Endothelial cell of umbilical vein (primary cell): Measurements from ENCODE around the gene THAP11. TPM values are rescaled to one million over a fixed set of nuclear protein-coding genes. Genes with fewer than 3 reads are reported as not detected.

Experiments used
- BruUV-seq: library from RNA; stranded (reverse); fragments of 400-500 nt; replicated peaks from 2 replicates; lab custom pipeline; 2021; lab: Mats Ljungman, UMichigan
- CTCF ChIA-PET: fragments of 300-600, 350-600 bp; sonication (Branson Sonifier 250); formaldehyde crosslinking; loops from one replicate; lab custom pipeline; 2021; ENCODE audit warnings: antibody characterized with exemption, inconsistent platforms; lab: Charles Lee
- POLR2A ChIA-PET: fragments of 300-600, 350-600 bp; sonication (Branson Sonifier 250); formaldehyde crosslinking; loops from one replicate; lab custom pipeline; 2021; ENCODE audit warnings: antibody characterized with exemption, inconsistent platforms; lab: Charles Lee
- DNase-seq: peaks from one replicate; pipeline ENCODE4 v3.0.0-alpha.2; 2011; ENCODE audit warnings: low read depth, low spot score
- FAIRE-seq: peaks from 2 replicates; lab custom pipeline; 2011; peaks lifted over from hg19 to GRCh38; lab: Jason Lieb, UNC
- H2AFZ ChIP-seq: 2 replicates; pipeline ENCODE4 v1.6.0; 2012; ENCODE audit warnings: low read depth, low read length, control low read depth, inconsistent platforms
- H3K27ac ChIP-seq: 2 replicates; pipeline ENCODE4 v1.5.1; 2011; ENCODE audit warnings: low read depth, mild to moderate bottlenecking, control low read depth, low read length, moderate library complexity; ENCODE audit not compliant: insufficient read depth
- H3K27me3 ChIP-seq, 2 experiments: 2 replicates each; pipeline versions ENCODE4 v1.6.0 to v1.6.1; 2011; ENCODE audit warnings: low read length in 2 of 2, mixed read lengths in 1 of 2; ENCODE audit not compliant: control insufficient read depth in 2 of 2, insufficient read depth in 2 of 2
- H3K36me3 ChIP-seq, 2 experiments: 2 replicates in 1 of 2; 3 replicates in 1 of 2; pipeline ENCODE4 v1.5.1; 2011; ENCODE audit warnings: low read length in 2 of 2, mild to moderate bottlenecking in 1 of 2, moderate library complexity in 1 of 2; ENCODE audit not compliant: control insufficient read depth in 2 of 2, insufficient read depth in 2 of 2; ENCODE audit errors: extremely low read depth in 1 of 2
- H3K4me1 ChIP-seq: 3 replicates; pipeline ENCODE4 v1.5.1; 2011; ENCODE audit warnings: mild to moderate bottlenecking, low read length; ENCODE audit not compliant: control insufficient read depth, insufficient read depth; ENCODE audit errors: extremely low read depth
- H3K4me2 ChIP-seq: 2 replicates; pipeline ENCODE4 v1.6.1; 2011; ENCODE audit warnings: low read length, control low read depth, mixed read lengths; ENCODE audit not compliant: insufficient read depth
- H3K4me3 ChIP-seq, 3 experiments: fragments of 200-600 bp in 1 of 3; sonication (generic), shearing (Covaris generic) in 1 of 3; replicated peaks in 1 of 3; 2 replicates each; pipeline ENCODE4 v1.5.1; 2011 to 2016; ENCODE audit warnings: control low read depth in 3 of 3, low read length in 3 of 3, mild to moderate bottlenecking in 2 of 3, inconsistent platforms in 1 of 3, low read depth in 1 of 3, moderate library complexity in 1 of 3; ENCODE audit not compliant: insufficient read depth in 1 of 3
- H3K79me2 ChIP-seq: 2 replicates; pipeline ENCODE4 v1.6.0; 2012; ENCODE audit warnings: low read length, inconsistent platforms; ENCODE audit not compliant: control insufficient read depth, insufficient read depth
- H3K9ac ChIP-seq: replicated peaks from 2 replicates; pipeline ENCODE3; 2011; ENCODE audit warnings: low read length, control low read depth; ENCODE audit not compliant: insufficient read depth; ENCODE audit errors: extremely low read depth
- H3K9me1 ChIP-seq: replicated peaks from 3 replicates; pipeline ENCODE4 v1.6.0; 2011; ENCODE audit warnings: mild to moderate bottlenecking, low read length; ENCODE audit not compliant: control insufficient read depth, insufficient read depth; ENCODE audit errors: extremely low read depth
- H3K9me3 ChIP-seq: replicated peaks from 2 replicates; pipeline ENCODE4 v1.5.1; 2012; ENCODE audit warnings: low read length, inconsistent platforms; ENCODE audit not compliant: control insufficient read depth, insufficient read depth
- H4K20me1 ChIP-seq: replicated peaks from 2 replicates; pipeline ENCODE3; 2011; ENCODE audit warnings: mild to moderate bottlenecking, low read length; ENCODE audit not compliant: control insufficient read depth, insufficient read depth; ENCODE audit errors: extremely low read depth
- EZH2 ChIP-seq: IDR thresholded peaks from 2 replicates; pipeline ENCODE4 v1.6.1; 2012; ENCODE audit warnings: borderline replicate concordance, low read depth, mild to moderate bottlenecking, moderate library complexity, low read length, inconsistent platforms; ENCODE audit not compliant: severe bottlenecking
- FOS ChIP-seq: IDR thresholded peaks from 2 replicates; pipeline ENCODE4 v1.6.1; 2011; ENCODE audit warnings: mild to moderate bottlenecking, low read length, moderate library complexity, borderline replicate concordance; ENCODE audit not compliant: insufficient read depth
- GATA2 ChIP-seq: IDR thresholded peaks from 2 replicates; pipeline ENCODE4 v1.7.0; 2011; ENCODE audit warnings: low read depth, mild to moderate bottlenecking, moderate library complexity, mixed read lengths, low read length; ENCODE audit not compliant: insufficient read length, insufficient read depth
- JUN ChIP-seq: IDR thresholded peaks from 2 replicates; pipeline ENCODE4 v1.6.1; 2011; ENCODE audit warnings: borderline replicate concordance, low read depth; ENCODE audit not compliant: insufficient read length, insufficient read depth
- MYC ChIP-seq: IDR thresholded peaks from one replicate; pipeline ENCODE4 v1.6.1; 2011; ENCODE audit warnings: mild to moderate bottlenecking, low read depth, low read length
- POLR2A ChIP-seq: IDR thresholded peaks from 2 replicates; pipeline ENCODE4 v1.6.1; 2012; ENCODE audit warnings: low read depth, mild to moderate bottlenecking, control low read depth, low read length
- POLR2AphosphoS5 ChIP-seq: IDR thresholded peaks from 2 replicates; pipeline ENCODE4 v1.6.1; 2012; ENCODE audit warnings: low read depth, mild to moderate bottlenecking, control low read depth, low read length, moderate library complexity; ENCODE audit not compliant: insufficient read depth
- dilution Hi-C: fragments of 300-500 bp; cut with MboI; formaldehyde crosslinking; loops from one replicate; pipeline ENCODE4 v1.15.0; 2019; ENCODE audit warnings: low sequenced_read_pairs; ENCODE audit not compliant: extremely low pct_ligation_motif_present
- intact Hi-C: fragments of 100-400 bp; cut with micrococcal nuclease; formaldehyde crosslinking; loops from one replicate; pipeline ENCODE4 v1.10.0; 2022
- polyA plus RNA-seq, 4 experiments: library from polyadenylated mRNA; depleted of rRNA in 3 of 4; stranded (reverse) in 3 of 4; unstranded in 1 of 4; fragments of >200 nt; gene quantifications; 2 replicates each; pipeline versions ENCODE4 v1.2.1 to v1.2.3, GENCODE V29; 2011 to 2012; ENCODE audit warnings: missing spikeins in 1 of 4
- total RNA-seq: library from RNA; stranded (reverse); gene quantifications from 2 replicates; pipeline ENCODE4 v1.2.3, GENCODE V29; 2021
- TF ChIP-seq, protein P1 (sequence below), 2 donors: IDR thresholded peaks; 1 replicate in 1 of 2; 2 replicates in 1 of 2; pipeline ENCODE4 v1.5.1; 2011; ENCODE audit warnings: low read length in 2 of 2, mild to moderate bottlenecking in 2 of 2, moderate library complexity in 2 of 2, control low read depth in 1 of 2, inconsistent platforms in 1 of 2, low read depth in 1 of 2; ENCODE audit not compliant: insufficient read depth in 1 of 2; ENCODE audit errors: extremely low read depth in 1 of 2
- TF ChIP-seq, protein P2 (sequence below): IDR thresholded peaks from 2 replicates; pipeline ENCODE4 v1.6.1; 2011; ENCODE audit not compliant: insufficient read depth, insufficient read length

The THAP11 gene
- total and polyA plus RNA-seq, 2 donors (not counting 3 experiments of a cell fraction or from before 2014, with no cell fraction given) = 24.0 to 25.9 TPM

DNA sequence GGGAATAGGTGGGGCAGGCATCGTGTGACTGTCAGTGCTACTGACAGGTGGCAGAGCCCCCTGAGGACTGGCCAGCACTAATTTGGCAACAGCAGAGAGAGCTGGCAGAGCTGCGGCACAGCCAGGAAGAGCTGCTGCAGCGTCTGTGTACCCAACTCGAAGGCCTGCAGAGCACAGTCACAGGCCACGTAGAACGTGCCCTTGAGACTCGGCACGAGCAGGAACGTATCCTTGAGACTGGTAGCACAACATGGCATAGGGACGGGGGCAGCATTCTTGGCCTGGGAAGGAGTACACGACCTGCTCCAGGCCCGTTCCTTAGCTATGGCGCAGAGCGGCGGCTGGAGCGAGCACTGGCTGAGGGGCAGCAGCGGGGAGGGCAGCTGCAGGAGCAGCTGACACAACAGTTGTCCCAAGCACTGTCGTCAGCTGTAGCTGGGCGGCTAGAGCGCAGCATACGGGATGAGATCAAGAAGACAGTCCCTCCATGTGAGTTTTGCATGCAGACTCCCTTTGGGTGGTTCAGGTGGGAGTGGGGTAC is 39.6 kb downstream of the THAP11 start:
- H3K9ac ChIP-seq = no peak overlapping the region
- H3K9me3 ChIP-seq = no peaks in the 10 kb centered on the region
- no peaks in the 10 kb centered on the region for H3K79me2 ChIP-seq
- no peak overlapping the region for H3K4me2 ChIP-seq
- TF ChIP-seq GATA2 (no peak), EZH2 (no peak), MYC (no peak), POLR2A (no peak), POLR2AphosphoS5 (no peak), JUN (no peak), FOS (no peak)
- TF ChIP-seq, protein P1, sequence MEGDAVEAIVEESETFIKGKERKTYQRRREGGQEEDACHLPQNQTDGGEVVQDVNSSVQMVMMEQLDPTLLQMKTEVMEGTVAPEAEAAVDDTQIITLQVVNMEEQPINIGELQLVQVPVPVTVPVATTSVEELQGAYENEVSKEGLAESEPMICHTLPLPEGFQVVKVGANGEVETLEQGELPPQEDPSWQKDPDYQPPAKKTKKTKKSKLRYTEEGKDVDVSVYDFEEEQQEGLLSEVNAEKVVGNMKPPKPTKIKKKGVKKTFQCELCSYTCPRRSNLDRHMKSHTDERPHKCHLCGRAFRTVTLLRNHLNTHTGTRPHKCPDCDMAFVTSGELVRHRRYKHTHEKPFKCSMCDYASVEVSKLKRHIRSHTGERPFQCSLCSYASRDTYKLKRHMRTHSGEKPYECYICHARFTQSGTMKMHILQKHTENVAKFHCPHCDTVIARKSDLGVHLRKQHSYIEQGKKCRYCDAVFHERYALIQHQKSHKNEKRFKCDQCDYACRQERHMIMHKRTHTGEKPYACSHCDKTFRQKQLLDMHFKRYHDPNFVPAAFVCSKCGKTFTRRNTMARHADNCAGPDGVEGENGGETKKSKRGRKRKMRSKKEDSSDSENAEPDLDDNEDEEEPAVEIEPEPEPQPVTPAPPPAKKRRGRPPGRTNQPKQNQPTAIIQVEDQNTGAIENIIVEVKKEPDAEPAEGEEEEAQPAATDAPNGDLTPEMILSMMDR (IDR thresholded peaks at IDR 0.05; ENCODE audit: extremely low read depth in 1 of 2, insufficient read depth in 1 of 2, low read depth in 1 of 2, low read length in 2 of 2) = no peak
- TF ChIP-seq, protein P2, sequence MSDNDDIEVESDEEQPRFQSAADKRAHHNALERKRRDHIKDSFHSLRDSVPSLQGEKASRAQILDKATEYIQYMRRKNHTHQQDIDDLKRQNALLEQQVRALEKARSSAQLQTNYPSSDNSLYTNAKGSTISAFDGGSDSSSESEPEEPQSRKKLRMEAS = no peak
- no peaks in the 10 kb centered on the region for H3K9me1 ChIP-seq
- BruUV-seq = no TSS peak
- dilution Hi-C loops = no loop called here
- H2AFZ ChIP-seq = no peak overlapping the region
- no peaks in the 10 kb centered on the region for H4K20me1 ChIP-seq
- intact Hi-C loops = loop anchor here (5.0 kb wide), 1 partner anchor 181 kb away; no protein-coding TSS in a partner anchor
- no peak for FAIRE-seq
- no peaks in the 10 kb centered on the region for H3K4me1 ChIP-seq
- POLR2A ChIA-PET = no interaction called here
- no peak overlapping the region for H3K4me3 ChIP-seq
- H3K36me3 ChIP-seq = peaks cover 19 to 87% of the 10 kb centered on the region in 2 experiments
- H3K27me3 ChIP-seq = no peaks in the 10 kb centered on the region
- CTCF ChIA-PET = interaction anchor here (0.7 to 5.4 kb wide), 10 partner anchors 11 to 360 kb away, joined by 3 to 106 read pairs (median 12); partner anchors contain the start of genes CTRL, PSKH1 and PSMB10
- DNase-seq = no peak
- no peak overlapping the region for H3K27ac ChIP-seq
